HG03342 (cell line): ENCODE data around the gene THBS1.

Experiments used
- ATAC-seq: cut with Tn5 transposase; IDR thresholded peaks from one replicate; pipeline ENCODE4 v1.9.1; 2021; ENCODE audit warnings: mild to moderate bottlenecking, moderate library complexity; ENCODE audit not compliant: unreplicated experiment

THBS1 gene

DNA sequence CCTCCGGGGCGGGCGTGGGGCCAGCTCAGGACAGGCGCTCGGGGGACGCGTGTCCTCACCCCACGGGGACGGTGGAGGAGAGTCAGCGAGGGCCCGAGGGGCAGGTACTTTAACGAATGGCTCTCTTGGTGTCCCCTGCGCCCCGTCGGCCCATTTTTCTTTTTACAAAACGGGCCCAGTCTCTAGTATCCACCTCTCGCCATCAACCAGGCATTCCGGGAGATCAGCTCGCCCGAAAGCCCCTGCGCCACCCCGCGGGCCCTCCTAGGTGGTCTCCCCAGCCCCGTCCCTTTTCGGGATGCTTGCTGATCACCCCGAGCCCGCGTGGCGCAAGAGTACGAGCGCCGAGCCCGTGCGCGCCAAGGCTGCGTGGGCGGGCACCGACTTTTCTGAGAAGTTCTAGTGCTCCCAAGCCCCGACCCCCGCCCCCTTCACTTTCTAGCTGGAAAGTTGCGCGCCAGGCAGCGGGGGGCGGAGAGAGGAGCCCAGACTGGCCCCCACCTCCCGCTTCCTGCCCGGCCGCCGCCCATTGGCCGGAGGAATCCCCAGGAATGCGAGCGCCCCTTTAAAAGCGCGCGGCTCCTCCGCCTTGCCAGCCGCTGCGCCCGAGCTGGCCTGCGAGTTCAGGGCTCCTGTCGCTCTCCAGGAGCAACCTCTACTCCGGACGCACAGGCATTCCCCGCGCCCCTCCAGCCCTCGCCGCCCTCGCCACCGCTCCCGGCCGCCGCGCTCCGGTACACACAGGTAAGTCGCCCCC is at the start of gene THBS1:
TSS of gene THBS1 (plus strand) at position 595 of the 757 bp plus-strand sequence. CDS start 779 bp downstream, outside the sequence.
- ATAC-seq = no peak

DNA sequence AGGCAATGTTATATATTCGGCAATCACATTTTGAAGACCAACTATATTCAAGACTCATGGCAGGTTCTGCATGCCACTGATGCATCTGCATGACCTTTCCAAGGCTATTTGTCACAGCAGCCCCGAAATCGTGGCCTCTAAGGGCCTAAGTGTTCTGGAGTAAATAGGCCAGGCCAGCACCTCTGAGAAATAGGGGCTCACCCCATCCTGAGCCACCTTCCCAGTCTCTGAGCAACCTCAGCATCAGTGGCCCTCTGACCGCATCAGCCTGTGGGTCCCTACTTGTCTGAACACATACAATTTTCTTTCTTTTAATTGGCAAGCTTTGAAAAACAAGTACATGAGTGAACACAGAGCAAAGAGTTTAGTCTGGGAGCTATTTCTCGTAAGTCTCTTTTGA is 45.9 kb upstream of the THBS1 start:
- ATAC-seq = no peak

DNA sequence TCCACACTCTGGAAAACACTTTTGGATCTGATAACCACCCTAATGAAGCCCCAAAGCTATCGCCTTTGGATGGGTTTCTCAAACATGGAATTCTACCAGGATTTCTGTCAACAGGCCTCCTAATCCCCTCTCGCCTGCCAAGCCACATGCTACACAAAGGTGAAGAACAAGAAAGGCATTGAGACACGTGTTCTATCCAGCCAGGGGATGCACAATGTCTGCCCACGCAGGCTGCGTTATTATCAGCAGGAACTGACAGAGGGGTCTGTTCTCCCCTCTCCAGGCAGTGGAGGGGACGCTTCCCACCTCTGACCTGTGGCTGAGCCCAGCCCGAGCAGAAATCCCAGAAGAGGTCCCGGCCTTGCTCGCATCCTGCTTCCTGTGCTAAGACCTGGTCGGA is 45.4 kb upstream of the THBS1 start:
- no peak for ATAC-seq

DNA sequence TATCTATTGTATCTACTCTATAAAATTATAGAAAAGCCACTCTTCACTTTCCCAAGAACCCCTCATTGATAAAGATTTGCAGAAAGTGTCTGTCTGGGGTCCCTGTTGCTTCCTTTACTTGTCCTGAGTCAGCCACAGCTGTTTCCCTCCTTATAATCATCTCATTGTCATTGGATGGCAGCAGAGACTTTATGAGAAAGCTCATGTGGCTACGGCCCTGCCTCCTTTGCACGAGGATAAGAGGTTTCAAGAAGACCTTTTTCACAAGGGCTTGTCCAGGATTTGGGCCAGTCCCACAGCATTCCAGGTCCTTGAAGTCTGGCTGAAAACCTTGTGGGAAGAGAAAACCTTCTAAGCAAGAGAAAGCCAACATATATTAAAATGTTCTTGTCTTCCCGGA is 41.9 kb upstream of the THBS1 start:
- ATAC-seq = no peak

DNA sequence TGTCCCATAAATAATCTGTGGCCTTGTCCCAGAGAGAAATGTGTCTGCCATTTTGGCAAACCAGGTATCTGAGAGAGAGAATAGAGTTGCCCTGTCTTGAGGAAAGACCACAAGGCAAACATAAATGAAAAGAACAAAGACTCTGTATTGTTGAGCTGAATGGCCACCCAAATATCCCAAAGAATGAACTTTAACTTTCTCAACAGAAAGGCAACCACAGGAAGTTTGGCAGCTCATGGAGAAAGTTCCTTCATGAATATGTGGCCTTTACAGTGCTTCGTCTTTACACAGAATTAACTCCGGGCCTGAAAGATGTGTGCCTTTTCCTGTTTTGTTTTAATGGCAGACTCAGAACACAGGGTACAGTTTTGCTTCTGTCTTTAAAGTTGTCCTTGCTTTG is 41.4 kb upstream of the THBS1 start:
- no peak for ATAC-seq

DNA sequence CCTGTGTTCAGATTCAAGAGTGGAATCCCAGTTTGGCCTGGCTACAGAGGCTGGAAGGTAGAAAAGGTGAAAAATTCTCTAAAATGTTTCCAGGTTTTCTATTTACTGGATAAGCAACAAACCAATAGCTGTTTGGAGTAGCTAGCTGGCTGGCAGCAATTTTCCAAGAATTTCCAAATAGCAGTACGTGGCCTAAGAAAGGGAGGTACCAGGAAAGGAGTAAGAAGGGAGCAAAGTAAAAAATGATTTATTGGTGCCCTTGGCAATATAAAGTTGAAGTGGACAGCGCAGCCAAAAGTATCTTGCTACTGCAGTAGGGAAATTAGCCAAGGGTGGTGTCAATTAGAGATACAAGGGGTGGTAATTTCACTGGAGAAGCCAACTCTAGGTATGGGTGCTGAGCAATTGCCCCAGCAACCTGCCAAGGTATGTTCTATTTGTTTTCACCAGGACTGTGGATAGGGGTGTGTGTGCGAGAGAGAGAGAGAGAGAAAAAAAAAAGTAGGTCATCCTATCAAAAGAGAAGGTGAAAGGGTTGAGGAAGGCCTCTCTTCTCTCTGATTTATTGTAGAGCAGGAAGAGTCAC is 40.8 kb upstream of the THBS1 start:
- ATAC-seq = no peak

DNA sequence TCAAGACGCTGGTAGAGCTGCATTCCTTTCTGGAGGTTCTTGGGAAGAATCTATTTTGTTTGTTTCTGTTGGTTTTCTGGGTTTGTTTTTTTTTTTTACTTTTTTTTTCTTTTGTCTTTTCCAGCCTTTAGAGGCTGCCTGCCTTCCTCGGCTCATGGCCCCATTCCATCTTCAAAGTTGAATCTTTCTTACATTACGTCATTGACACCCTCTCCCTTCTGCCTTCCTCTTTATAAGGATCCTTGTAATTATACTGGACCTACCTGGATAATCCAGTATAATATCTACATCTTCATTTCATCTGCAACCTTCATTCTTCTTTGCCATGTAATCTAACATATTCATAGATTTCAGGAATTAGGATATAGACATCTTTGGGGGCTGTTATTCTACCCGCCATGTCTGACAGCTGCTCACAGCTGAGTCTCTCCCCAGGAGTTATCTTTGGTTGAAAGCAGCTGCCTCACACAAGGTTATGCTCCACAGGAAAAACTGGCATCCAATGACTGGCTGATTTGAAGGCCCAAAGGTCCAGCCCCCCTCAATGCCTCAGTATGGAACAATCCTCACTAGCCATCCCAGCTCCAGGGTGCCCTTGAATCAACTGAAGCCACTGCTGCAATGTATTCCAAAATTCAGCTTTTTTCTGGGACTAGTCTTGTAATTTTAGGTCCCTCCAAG is 38.4 kb upstream of the THBS1 start:
- no peak for ATAC-seq

DNA sequence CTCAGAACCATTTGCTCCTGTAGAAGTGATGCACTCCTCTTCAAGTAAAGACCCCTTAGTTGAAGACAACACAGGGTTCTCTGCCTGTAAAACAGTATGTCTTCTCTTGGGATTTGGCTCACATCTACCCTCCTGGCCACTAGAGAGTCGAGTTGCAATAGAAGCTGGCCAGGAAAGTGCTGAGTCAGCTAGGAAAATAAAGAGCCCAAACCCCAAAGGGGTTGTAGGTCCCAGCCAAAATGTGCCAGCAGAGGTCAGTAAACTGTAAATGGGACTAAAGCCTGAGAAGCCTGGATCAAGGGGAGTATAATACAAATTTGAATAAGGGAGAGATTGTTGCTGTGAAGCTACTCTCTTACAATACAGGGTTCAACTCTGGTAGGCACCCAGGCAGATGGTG is 37.2 kb upstream of the THBS1 start:
- no peak for ATAC-seq

DNA sequence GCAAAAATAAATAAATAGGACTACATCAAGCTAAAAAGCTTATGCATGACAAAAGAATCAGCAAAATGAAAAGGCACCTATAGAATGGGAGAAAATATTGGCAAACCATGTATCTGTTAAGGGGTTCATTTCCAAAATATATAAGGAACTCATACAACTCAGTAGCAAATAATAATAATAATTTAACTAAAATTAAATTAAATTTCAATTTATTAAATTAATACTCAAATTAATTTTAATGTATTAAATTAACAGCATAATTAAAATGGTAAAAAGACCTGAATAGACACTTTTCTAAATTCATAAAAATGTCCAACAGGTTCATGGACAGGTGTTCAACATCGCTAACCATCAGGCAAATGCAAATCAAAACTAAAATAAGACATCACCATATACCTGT is 34.0 kb upstream of the THBS1 start:
- no peak for ATAC-seq

DNA sequence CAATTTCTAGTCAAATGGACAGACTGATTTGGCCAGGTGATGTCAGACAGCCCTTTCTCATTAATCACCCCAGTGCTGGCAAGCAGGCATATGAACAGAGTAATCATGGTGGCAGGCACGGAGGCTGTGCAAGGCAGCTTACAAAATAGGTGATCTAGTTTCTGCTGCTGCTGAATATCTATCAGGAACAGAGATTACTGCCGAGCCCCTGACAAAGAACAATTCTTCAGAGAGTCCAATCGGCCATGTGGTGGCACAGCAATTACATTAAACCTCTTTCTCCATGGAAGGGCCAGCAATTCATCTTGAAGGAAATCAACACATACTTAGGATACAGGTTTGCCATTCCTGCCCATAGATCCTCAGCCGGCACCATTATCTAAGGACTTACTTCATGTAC is 32.3 kb upstream of the THBS1 start:
- ATAC-seq = no peak

DNA sequence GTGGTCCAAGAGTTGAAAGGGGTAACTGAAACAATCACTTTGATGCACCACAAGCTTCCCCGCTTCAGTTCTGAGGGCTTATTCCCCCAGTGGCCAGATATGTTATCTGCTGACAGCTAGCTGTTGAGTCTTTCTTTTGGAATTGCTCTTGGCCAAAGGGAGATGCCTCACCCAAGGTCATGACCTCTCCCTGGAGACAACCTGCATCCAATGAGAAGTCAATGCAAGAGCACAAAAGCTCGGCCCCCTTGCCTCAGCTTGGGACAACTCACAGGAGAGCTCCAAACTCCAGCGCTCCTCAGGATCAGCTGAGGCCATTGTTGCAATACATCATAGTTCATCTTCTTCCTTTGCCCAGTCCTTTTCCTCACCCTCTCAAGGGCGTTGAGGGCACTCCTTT is 31.0 kb upstream of the THBS1 start:
- no peak for ATAC-seq

DNA sequence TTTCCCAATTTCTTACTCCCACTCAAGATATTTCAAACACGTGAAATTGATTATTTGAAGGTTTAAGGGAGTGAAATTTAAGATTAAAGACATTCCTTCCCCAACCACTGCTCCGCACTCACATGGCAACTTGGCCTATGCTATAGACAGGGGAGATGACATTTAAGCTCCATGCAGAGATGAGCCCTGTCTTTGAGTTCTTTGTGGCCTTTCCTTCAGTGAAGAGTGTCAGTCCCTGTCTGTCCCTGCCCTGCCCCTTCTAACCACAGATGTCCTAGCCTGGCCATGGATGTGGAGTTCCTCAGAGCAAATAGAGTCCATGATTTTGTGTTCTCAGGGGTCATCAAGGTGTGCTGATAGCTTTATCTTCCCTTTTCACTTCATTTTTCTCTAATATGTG is 29.4 kb upstream of the THBS1 start:
- ATAC-seq = no peak

DNA sequence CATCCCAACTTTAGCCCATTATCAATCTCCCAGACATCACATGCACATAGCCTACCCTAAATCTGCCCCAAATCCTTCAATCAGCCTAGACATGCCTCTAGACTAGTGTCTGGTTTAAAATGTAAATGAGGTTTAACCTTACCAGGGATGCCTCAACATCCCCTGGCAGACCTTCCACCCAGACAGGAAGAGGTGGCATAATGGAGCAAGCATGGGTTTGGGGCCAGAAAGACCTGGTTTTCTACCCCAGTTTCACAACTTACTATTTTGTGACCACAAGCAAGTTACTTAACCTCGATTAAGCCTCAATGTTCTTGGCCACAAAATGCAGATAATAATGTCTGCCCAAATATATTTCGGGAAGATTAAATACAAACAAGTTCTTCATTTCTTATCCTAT is 28.3 kb upstream of the THBS1 start:
- ATAC-seq = no peak

DNA sequence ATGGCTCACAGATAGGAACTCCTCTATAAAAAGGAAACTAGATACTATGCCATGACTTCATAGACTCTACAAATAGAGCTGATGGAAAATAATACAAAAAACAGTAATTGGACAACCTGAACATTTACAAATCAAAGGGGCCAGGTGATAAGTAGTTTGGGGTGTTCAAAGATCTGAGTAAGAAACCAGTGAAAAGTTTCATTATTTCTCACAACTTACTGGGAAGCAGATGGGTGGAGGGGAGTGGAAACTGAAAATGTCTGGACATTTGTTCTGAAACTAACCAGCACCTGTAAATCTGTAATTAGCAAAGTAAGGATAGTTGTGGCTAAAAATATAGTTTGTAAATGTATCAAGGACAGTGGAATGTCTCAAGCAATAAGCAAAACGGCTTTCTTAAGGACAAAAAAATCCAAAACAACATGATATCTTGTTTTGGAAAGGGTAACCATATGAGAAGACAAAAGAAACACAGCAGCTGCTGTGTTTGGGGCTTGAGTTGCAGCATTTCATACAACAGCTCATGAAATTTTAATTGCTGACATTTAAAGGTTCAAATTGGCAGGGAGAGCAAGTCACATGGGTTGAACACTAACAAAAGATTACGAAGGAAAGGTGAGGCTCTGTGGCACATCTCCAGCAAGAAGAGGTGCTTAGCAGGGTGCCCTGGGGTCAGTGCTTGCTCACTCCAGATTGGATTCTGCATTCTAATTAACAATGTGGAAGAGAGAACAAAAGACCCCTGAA is 26.8 kb upstream of the THBS1 start:
- no peak for ATAC-seq

DNA sequence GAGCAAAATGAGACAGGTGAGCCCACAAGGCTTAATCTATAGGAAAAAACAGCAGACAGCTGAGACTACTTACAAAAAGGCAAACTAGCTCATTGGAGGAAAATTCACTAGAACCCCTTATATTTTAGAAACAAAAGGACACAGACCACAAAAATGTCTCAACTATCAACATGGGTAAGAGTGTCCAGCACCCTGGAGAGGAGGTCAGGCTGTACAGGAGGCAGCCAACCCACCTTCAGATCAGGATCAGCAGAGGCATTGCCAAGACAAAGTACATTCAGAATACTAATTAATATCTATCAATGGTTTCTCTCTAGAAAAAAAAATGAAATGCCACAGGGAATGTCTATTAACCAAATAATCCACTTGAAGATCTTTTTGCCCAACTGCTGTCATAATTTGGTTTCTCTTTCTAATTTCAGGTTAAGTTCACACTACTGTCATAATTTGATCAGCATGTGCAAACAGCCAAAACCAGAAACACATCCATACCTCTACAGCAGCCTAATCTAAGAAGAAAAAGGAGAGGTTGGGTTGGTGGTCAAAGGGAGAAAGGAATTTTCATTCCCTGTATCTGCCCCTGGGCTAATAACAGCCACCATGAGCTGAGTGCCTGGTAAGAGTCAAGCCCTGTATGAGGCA is 26.0 kb upstream of the THBS1 start:
- ATAC-seq = no peak

DNA sequence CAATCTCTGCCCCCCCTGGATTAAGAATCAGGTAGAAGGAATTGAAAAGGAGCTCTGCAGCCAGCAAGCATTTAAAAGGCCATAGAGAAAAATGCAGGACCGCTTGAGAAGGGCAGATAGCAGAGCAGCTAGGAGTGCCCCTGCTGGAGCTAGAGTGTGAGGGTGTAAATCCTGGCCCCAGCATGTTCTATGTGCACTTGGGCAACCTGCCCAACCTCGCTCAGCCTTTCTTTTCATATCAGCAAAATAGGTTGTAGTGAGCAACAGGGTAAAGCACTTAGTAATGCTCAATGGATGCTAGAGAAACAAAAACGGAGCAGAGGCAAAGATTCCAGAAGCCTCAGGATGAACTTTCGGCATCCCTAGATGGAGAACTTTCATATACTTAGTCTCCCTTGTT is 25.0 kb upstream of the THBS1 start:
- no peak for ATAC-seq

DNA sequence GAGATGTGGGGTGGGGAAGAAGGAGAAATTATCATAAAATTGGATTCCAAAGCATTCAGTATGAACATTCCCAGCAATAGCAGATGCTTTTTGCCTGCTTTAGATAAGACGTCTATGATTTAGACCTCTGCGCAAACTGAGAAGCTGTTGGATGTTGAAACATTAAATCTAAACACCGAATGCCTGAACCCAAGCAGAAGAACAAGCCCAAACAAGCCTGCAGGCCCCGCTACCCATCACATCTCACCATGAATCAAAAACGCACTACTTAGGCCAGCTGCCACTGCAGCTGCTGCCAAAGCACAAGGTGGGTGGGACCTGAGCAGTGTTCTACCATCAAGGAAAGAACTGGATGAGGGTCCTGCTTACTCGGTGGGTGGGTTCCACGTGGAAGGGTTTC is 24.4 kb upstream of the THBS1 start:
- no peak for ATAC-seq

DNA sequence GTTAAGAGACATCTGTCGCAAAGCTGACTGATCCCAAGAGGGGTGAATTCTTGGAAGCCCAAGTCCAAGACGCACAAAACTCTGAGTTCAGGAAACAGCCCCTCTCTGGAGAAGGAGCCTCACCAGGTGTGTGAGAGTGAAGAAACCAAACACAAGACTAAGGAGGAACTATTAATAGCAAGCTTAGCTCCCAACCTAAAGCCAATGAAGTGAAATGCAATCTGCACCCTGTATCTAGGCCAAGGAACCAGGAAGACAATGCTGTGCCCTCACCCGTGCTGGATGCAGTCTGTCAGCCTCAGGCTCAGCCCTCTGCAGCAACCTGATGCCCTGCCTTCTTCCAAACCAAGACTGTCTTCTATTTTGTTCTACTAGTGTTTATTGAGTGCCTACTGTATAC is 22.5 kb upstream of the THBS1 start:
- no peak for ATAC-seq

DNA sequence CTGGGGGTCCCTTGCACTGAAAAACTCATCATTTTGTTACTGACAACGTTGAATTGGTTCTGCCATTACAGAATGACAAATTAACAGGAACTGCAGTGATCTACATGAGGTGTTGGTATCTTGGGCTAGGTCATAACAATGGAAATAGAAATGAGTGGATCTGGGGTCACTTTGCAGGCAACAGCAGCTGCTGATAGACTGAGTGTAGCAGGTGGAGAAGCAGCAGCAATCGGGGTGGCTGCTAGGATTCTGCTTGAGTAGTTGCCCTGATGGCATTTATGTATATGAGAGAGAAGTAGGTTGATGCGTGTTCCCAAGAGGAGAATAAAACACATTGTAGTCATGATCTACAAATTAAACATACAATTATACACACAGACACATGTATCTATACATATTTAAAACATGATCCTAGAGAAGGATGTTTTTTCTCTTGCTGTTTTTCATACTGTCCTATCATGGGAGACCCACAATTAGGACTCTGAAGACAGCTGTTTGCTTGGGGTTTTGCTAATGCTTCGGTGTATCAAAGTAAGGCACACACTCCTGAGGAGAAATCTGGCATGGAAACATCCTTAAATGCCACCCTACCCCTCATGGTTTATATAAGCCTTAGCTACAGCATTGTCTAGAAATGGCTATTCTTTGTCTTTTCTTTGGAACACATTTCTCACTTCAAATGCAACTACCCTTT is 15.8 kb upstream of the THBS1 start:
- no peak for ATAC-seq

DNA sequence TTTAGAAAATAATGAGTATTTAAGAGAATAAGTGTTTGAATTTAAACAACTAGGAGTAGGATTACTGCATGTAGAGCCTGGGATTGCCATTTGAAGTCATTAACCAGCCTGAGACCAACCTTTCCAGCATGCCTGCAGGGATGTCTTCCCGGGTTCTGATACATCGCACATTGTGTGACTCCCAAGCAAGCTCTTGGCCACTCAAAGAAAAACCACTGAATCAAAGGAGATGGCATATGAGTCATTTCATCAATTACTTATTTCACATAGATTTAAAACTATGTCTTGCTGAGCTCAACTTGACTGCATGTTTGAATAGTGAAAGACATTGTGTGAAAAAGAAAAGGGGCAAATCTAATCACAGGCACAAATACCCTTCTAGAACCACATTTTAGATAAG is 15.0 kb upstream of the THBS1 start:
- no peak for ATAC-seq

DNA sequence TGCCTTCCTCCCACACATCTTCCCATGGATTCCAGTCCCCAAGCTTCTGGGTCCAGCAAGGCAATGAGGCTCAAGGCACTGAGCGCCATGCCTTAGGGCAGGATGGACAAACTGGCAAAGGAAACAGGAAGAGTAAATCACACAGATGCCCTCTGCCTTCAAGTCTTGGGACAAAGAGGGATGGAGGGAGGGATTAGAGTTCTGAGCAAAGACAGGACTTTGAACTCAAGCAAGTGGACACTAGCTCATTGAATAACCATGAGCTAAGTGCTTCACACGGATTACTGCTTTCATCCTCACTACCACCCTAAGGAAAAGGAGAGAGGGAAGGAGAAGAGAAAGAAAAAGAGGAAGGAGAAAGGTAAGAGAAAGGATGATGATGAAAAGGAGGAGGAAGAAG is 7.6 kb upstream of the THBS1 start:
- ATAC-seq = no peak
